Right atrium auricular region (tissue), 2 donors: ENCODE data around the gene ZBTB40. TPM values are rescaled to one million over a fixed set of nuclear protein-coding genes. Genes with fewer than 3 reads are reported as not detected.

Experiments
- DNase-seq: peaks from one replicate; pipeline ENCODE4 v3.0.0-alpha.2; 2019; ENCODE audit warnings: low spot score
- H3K27ac ChIP-seq, 2 donors: fragments of 200-600 bp; sonication (generic); 1 replicate in 1 of 2; 2 replicates in 1 of 2; pipeline ENCODE4 v1.5.1; 2016 to 2019
- H3K27me3 ChIP-seq, 2 donors: fragments of 200-600 bp; sonication (generic); one replicate each; pipeline versions ENCODE4 v1.5.1 to v1.6.0; 2017 to 2019
- H3K36me3 ChIP-seq: fragments of 200-600 bp; sonication (generic); one replicate; pipeline ENCODE4 v1.5.1; 2016
- H3K4me1 ChIP-seq, 2 donors: fragments of 200-600 bp; sonication (generic); one replicate each; pipeline versions ENCODE4 v1.5.1 to v1.6.0; 2017 to 2019
- H3K4me3 ChIP-seq, 2 donors: fragments of 200-600 bp; sonication (generic); 1 replicate in 1 of 2; 2 replicates in 1 of 2; pipeline ENCODE4 v1.5.1; 2017 to 2019; ENCODE audit warnings: mild to moderate bottlenecking in 1 of 2, moderate library complexity in 1 of 2
- H3K9me3 ChIP-seq, 2 donors: fragments of 200-600 bp; sonication (generic); one replicate each; pipeline ENCODE4 v1.5.1; 2019
- total RNA-seq, 2 donors: library from RNA; depleted of rRNA; stranded (reverse); fragments of >200 nt; gene quantifications; one replicate each; pipeline ENCODE4 v1.1.0, GENCODE V29; 2016
- TF ChIP-seq, protein P1 (sequence below), 2 donors: fragments of 200-600 bp; sonication (generic); IDR thresholded peaks; one replicate each; pipeline ENCODE4 v1.5.1; 2019; ENCODE audit warnings: antibody characterized with exemption in 2 of 2

ZBTB40 gene
- total RNA-seq, 2 donors from 2014 or later, result 10.4 to 12.5 TPM

DNA sequence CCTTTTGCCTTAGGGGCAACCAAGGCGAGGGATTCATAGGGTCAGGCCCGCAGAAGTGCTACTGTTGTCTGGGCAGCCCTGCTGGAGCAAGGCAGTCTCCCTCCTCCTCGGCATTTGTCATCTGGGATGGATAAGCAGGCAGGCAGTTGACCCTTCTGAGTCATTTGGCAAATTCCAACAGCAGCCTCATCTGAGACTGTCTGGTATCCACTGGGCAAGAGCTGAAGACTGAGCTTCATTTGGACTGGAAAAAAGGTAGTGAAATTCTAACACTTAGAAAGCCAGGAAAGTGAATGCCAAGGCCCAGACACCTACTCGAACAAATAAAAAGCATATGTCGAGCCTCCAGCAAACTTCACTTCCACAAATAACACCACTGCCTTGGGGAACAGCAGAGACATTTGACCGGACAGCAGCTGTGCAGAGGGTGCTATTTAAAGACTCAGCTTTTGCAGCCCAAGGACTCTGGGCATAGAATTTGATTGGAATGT, 4.0 kb upstream of the ZBTB40 start:
- Histone ChIP-seq H3K9me3 (no peaks in the 10 kb centered on the region), H3K27me3 (no peaks in the 10 kb centered on the region), H3K27ac (peak overlapping the region; percentile 67 to 85), H3K4me3 (no peak overlapping the region), H3K36me3 (no peaks in the 10 kb centered on the region), H3K4me1 (peaks cover 0 to 17% of the 10 kb centered on the region in 2 donors)
- no peak for DNase-seq
- TF ChIP-seq, protein P1, sequence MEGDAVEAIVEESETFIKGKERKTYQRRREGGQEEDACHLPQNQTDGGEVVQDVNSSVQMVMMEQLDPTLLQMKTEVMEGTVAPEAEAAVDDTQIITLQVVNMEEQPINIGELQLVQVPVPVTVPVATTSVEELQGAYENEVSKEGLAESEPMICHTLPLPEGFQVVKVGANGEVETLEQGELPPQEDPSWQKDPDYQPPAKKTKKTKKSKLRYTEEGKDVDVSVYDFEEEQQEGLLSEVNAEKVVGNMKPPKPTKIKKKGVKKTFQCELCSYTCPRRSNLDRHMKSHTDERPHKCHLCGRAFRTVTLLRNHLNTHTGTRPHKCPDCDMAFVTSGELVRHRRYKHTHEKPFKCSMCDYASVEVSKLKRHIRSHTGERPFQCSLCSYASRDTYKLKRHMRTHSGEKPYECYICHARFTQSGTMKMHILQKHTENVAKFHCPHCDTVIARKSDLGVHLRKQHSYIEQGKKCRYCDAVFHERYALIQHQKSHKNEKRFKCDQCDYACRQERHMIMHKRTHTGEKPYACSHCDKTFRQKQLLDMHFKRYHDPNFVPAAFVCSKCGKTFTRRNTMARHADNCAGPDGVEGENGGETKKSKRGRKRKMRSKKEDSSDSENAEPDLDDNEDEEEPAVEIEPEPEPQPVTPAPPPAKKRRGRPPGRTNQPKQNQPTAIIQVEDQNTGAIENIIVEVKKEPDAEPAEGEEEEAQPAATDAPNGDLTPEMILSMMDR (IDR thresholded peaks at IDR 0.05), result no peak

GRCh38 chr1:22449636-22450035, 2.0 kb upstream of the ZBTB40 start:
- H3K36me3 ChIP-seq, result no peaks in the 10 kb centered on the region
- DNase-seq, result no peak
- H3K4me3 ChIP-seq, result no peak overlapping the region
- TF ChIP-seq, protein P1 (IDR thresholded peaks at IDR 0.05), result no peak
- H3K27me3 ChIP-seq, result no peaks in the 10 kb centered on the region
- H3K9me3 ChIP-seq, result no peaks in the 10 kb centered on the region
- no peak overlapping the region for H3K27ac ChIP-seq
- peaks cover 0 to 36% of the 10 kb centered on the region in 2 donors for H3K4me1 ChIP-seq

- Histone ChIP-seq H3K9me3 (no peaks in the 10 kb centered on the region), H3K27me3 (no peaks in the 10 kb centered on the region), H3K4me3 (no peak overlapping the region), H3K4me1 (peaks cover 0 to 36% of the 10 kb centered on the region in 2 donors), H3K36me3 (no peaks in the 10 kb centered on the region), H3K27ac (peak overlapping the region; percentile 96)
- DNase-seq, result no peak
- TF ChIP-seq, protein P1 (IDR thresholded peaks at IDR 0.05), result no peak
Observed at GRCh38 chr1:22450351-22451021, 1.2 kb upstream of the ZBTB40 start.

GRCh38 chr1:22452481-22452957, 868 bp downstream of the ZBTB40 start:
- no peaks in the 10 kb centered on the region for H3K36me3 ChIP-seq

DNA sequence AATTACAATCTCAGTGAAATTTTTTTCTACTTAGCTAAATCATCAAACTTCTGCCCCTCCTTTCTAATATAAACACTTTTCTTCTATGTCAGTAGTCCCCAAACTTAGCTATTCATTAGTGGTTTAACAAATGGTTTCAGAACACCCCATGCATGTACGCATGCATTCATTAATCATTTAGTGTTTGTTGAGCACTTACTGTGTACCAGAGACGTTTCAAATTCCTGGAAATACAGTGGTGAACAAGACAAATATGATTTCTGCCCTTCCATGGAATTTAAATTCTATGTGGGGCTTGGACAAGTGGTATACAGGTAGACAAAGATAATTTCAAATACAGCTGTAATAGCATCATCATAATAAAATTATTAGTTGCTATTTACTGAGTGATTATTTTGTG, 1.5 kb downstream of the ZBTB40 start:
- H3K4me3 ChIP-seq, result no peak overlapping the region
- H3K4me1 ChIP-seq, result peaks cover 0 to 38% of the 10 kb centered on the region in 2 donors

More at GRCh38 chr1:22452481-22452957, 868 bp downstream of the ZBTB40 start:
- no peaks in the 10 kb centered on the region for H3K27me3 ChIP-seq
- no peak for DNase-seq
- peak overlapping the region; percentile 94 to 95 for H3K4me3 ChIP-seq
- no peaks in the 10 kb centered on the region for H3K9me3 ChIP-seq
- TF ChIP-seq, protein P1 (IDR thresholded peaks at IDR 0.05), result no peak
- peak overlapping the region; percentile 96 for H3K27ac ChIP-seq
- peaks cover 0 to 41% of the 10 kb centered on the region in 2 donors for H3K4me1 ChIP-seq

More for the DNA sequence above, 1.5 kb downstream of the ZBTB40 start:
- no peak for DNase-seq
- Histone ChIP-seq H3K27ac (peak overlapping the region in 1 of 2 donors; percentile 96), H3K36me3 (no peaks in the 10 kb centered on the region), H3K9me3 (no peaks in the 10 kb centered on the region), H3K27me3 (no peaks in the 10 kb centered on the region)
- TF ChIP-seq, protein P1 (IDR thresholded peaks at IDR 0.05), result no peak
